HCT116 (cell line): ENCODE measurements around the gene GNG12. TPM values are rescaled to one million over a fixed set of nuclear protein-coding genes. Genes with fewer than 3 reads are reported as not detected.

ENCODE experiments used
- ATAC-seq: fragments of 200-7000 bp; cut with Tn5 transposase; 2 replicates; pipeline ENCODE4 v1.9.1; 2020; ENCODE audit warnings: mild to moderate bottlenecking, moderate library complexity
- BruUV-seq: library from RNA; stranded (reverse); fragments of 400-500 nt; replicated peaks from 2 replicates; lab custom pipeline; 2021; lab: Mats Ljungman, UMichigan
- CTCF ChIA-PET: fragments of 300-600 bp; sonication (Branson Sonifier 250); formaldehyde crosslinking; loops from one replicate; lab custom pipeline; 2021; ENCODE audit warnings: antibody characterized with exemption; lab: Charles Lee
- POLR2A ChIA-PET: fragments of 300-600, 350-600 bp; sonication (Branson Sonifier 250); formaldehyde crosslinking; loops from one replicate; lab custom pipeline; 2021; ENCODE audit warnings: antibody characterized with exemption; lab: Charles Lee
- RAD21 ChIA-PET, 2 experiments: fragments of 300-600 bp; sonication (Branson Sonifier 250); formaldehyde crosslinking; loops; one replicate each; lab custom pipeline; 2023; ENCODE audit warnings: low total read pairs in 2 of 2; ENCODE audit not compliant: uncharacterized antibody in 2 of 2, unreplicated experiment in 2 of 2, low non-redundant PET in 1 of 2; lab: Charles Lee
- DNase-seq: peaks from one replicate; pipeline ENCODE4 v3.0.0-alpha.2; 2010; ENCODE audit warnings: low read depth, low spot score
- H2AFZ ChIP-seq: fragments of 200-600 bp; shearing (Covaris generic), sonication (generic); 2 replicates; pipeline ENCODE4 v1.6.1; 2017; ENCODE audit warnings: low read depth, mixed run types, mixed read lengths, antibody characterized with exemption, low read length; ENCODE audit not compliant: poor library complexity, severe bottlenecking
- H3K27ac ChIP-seq: 2 replicates; pipeline ENCODE4 v1.5.1; 2012; ENCODE audit warnings: low read depth, low read length
- H3K27me3 ChIP-seq: fragments of 200-600 bp; sonication (generic); 2 replicates; pipeline ENCODE4 v1.6.1; 2016; ENCODE audit warnings: mixed run types, low read length, mixed read lengths; ENCODE audit not compliant: insufficient read depth
- H3K36me3 ChIP-seq, 2 experiments: fragments of 200-500 bp in 1 of 2; fragments of 200-600 bp in 1 of 2; sonication (Bioruptor generic) in 1 of 2; sonication (generic) in 1 of 2; 2 replicates each; pipeline versions ENCODE4 v1.5.1 to v1.6.1; 2014 to 2016; ENCODE audit warnings: low read length in 2 of 2, inconsistent platforms in 1 of 2, mixed read lengths in 1 of 2, mixed run types in 1 of 2; ENCODE audit not compliant: insufficient read depth in 2 of 2, control insufficient read depth in 1 of 2
- H3K4me1 ChIP-seq, 2 experiments: fragments of 200-600 bp in 1 of 2; sonication (generic) in 1 of 2; 2 replicates each; pipeline versions ENCODE4 v1.5.1 to v1.6.1; 2012 to 2017; ENCODE audit warnings: low read length in 2 of 2, inconsistent platforms in 1 of 2, mild to moderate bottlenecking in 1 of 2, mixed read lengths in 1 of 2, mixed run types in 1 of 2, moderate library complexity in 1 of 2; ENCODE audit not compliant: insufficient read depth in 2 of 2, control insufficient read depth in 1 of 2
- H3K4me2 ChIP-seq: fragments of 200-600 bp; sonication (generic); 2 replicates; pipeline ENCODE4 v1.6.1; 2017; ENCODE audit warnings: mixed run types, low read length, mixed read lengths
- H3K4me3 ChIP-seq, 2 experiments: fragments of 200-600 bp in 1 of 2; sonication (generic) in 1 of 2; replicated peaks in 1 of 2; 2 replicates each; pipeline ENCODE4 v1.5.1; 2011 to 2016; ENCODE audit warnings: low read length in 2 of 2, control low read depth in 1 of 2, low read depth in 1 of 2, mild to moderate bottlenecking in 1 of 2, mixed read lengths in 1 of 2, mixed run types in 1 of 2
- H3K79me2 ChIP-seq: fragments of 200-600 bp; sonication (generic); 2 replicates; pipeline ENCODE4 v1.6.1; 2017; ENCODE audit warnings: mild to moderate bottlenecking, mixed run types, low read length, moderate library complexity, mixed read lengths; ENCODE audit not compliant: insufficient read depth
- H3K9ac ChIP-seq: fragments of 200-600 bp; sonication (generic); 2 replicates; pipeline ENCODE4 v1.6.1; 2016; ENCODE audit warnings: low read length, mixed read lengths
- H3K9me2 ChIP-seq: fragments of 200-600 bp; sonication (generic), shearing (Covaris generic); 2 replicates; pipeline ENCODE4 v1.6.1; 2017; ENCODE audit warnings: mixed run types, mild to moderate bottlenecking, moderate library complexity; ENCODE audit not compliant: insufficient read depth
- H3K9me3 ChIP-seq, 2 experiments: fragments of 200-500 bp in 1 of 2; fragments of 200-600 bp in 1 of 2; sonication (Bioruptor generic) in 1 of 2; sonication (generic) in 1 of 2; 2 replicates each; pipeline ENCODE4 v1.6.1; 2014 to 2017; ENCODE audit warnings: low read length in 2 of 2, mixed read lengths in 2 of 2, inconsistent platforms in 1 of 2, low read depth in 1 of 2, mild to moderate bottlenecking in 1 of 2, mixed run types in 1 of 2, moderate library complexity in 1 of 2; ENCODE audit not compliant: control insufficient read depth in 1 of 2, insufficient read depth in 1 of 2
- H4K20me1 ChIP-seq: fragments of 200-600 bp; sonication (generic), shearing (Covaris generic); 2 replicates; pipeline ENCODE4 v1.6.1; 2017; ENCODE audit warnings: mixed run types, mild to moderate bottlenecking, moderate library complexity; ENCODE audit not compliant: insufficient read depth
- POLR2A ChIP-seq: IDR thresholded peaks from 2 replicates; pipeline ENCODE4 v1.7.0; 2011; ENCODE audit warnings: borderline replicate concordance; ENCODE audit not compliant: insufficient read depth, insufficient read length; ENCODE audit errors: extremely low read depth
- POLR2AphosphoS5 ChIP-seq: IDR thresholded peaks from 2 replicates; pipeline ENCODE4 v1.6.1; 2011; ENCODE audit warnings: mild to moderate bottlenecking, low read depth, low read length, moderate library complexity
- SIN3A ChIP-seq: IDR thresholded peaks from 2 replicates; pipeline ENCODE4 v1.6.1; 2012; ENCODE audit warnings: low read depth
- SRF ChIP-seq: IDR thresholded peaks from 2 replicates; pipeline ENCODE4 v1.6.1; 2012; ENCODE audit warnings: low read depth
- intact Hi-C: fragments of 100-400 bp; cut with micrococcal nuclease; formaldehyde crosslinking; loops from 2 replicates; pipeline ENCODE4 v1.10.0; 2022
- total RNA-seq: library from RNA; stranded (reverse); gene quantifications from one replicate; pipeline ENCODE4 v1.2.1, GENCODE V29; 2021; ENCODE audit not compliant: unreplicated experiment
- TF ChIP-seq, protein P1 (sequence below), 3 experiments: fragments of 200-600 bp in 1 of 3; sonication (generic) in 1 of 3; IDR thresholded peaks in 2 of 3; conservative IDR thresholded peaks in 1 of 3; 2 replicates each; pipeline ENCODE4 v1.5.1; 2012 to 2017; ENCODE audit warnings: low read depth in 2 of 3, low read length in 2 of 3, antibody characterized with exemption in 1 of 3, borderline replicate concordance in 1 of 3, control low read depth in 1 of 3, mild to moderate bottlenecking in 1 of 3, mixed read lengths in 1 of 3, mixed run types in 1 of 3, moderate library complexity in 1 of 3; ENCODE audit not compliant: insufficient read depth in 1 of 3

GNG12 gene
- total RNA-seq, 1 experiment from 2014 or later = 49.6 TPM

DNA sequence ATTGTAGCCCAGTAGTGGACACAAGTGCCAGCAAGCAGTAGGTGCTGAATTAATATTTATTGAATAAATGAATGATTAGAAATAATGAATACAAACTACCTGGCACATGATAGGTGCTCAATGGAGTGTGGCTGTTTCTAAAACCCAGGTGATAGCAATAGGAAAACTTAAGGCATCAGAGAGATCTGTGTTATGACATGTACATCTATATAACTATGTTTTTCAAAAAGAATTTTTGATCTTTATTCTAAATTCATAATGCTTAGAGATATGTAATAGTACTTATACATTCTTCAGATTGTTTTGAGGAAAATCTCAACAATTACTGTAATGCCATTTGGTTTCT is 143.3 kb downstream of the GNG12 start:
- 0 out of 2 replicates have a peak, but pooled peaks have one; percentile 2 for TF ChIP-seq POLR2AphosphoS5
- TF ChIP-seq SRF = no peak
- BruUV-seq = no TSS peak
- Histone ChIP-seq H3K4me2 (no peak overlapping the region), H2AFZ (no peak overlapping the region), H3K9me2 (no peaks in the 10 kb centered on the region), H3K36me3 (peaks cover 15 to 17% of the 10 kb centered on the region in 2 experiments), H3K9ac (no peak overlapping the region), H3K9me3 (no peaks in the 10 kb centered on the region), H3K79me2 (peaks cover 31% of the 10 kb centered on the region), H4K20me1 (peaks cover 4% of the 10 kb centered on the region; the same call in 1 of the 2 replicates), H3K4me3 (no peak overlapping the region), H3K4me1 (peaks cover 11 to 33% of the 10 kb centered on the region in 2 experiments), H3K27me3 (no peaks in the 10 kb centered on the region), H3K27ac (no peak overlapping the region)
- ChIA-PET RAD21 (no interaction called here), POLR2A (interaction anchor here (1.4 kb wide), 1 partner anchor 58 kb away, joined by 3 read pairs; no protein-coding TSS in a partner anchor), CTCF (interaction anchor here (1.7 kb wide), 1 partner anchor 10 kb away, joined by 7 read pairs; no protein-coding TSS in a partner anchor)
- no peak for ATAC-seq
- DNase-seq = no peak
- intact Hi-C loops = no loop called here

DNA sequence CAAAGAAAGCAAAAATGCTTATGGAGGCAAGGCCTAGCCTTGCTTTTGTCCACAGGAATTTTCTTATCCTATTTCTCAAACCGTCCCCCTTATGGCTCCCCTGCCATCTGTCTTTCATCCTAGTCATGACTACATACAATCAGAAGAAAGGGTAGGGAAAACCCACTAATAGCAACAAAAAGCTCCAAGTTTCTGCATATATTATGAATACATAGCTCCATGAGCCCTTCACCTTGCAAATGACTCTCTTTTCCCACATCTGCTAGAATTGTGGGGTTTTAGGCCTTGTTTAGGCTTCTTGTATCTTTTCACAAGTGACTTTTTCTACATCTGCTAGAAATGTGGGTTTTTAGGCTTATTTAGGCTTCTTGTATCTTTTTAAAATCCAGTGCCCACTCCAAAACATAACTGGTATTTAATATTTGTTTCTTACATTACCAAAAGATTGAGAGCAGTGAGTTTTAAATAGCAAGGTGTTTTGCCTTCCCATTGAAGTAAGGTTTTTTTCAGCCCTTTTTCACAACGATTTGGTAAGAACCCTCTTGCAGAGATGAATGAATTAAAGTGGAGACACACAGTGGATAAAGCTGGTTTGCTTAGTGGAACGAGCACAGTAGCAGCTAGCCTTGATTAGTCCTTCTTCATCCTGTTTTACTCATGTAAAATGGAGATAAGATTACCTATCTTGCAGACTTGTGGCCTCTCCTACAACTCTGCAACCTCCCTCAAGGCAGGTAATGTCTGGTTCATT is 143.8 kb downstream of the GNG12 start:
- Histone ChIP-seq H2AFZ (no peak overlapping the region), H3K9me2 (no peaks in the 10 kb centered on the region), H3K4me3 (no peak overlapping the region), H3K79me2 (peaks cover 31% of the 10 kb centered on the region), H3K36me3 (peaks cover 15 to 17% of the 10 kb centered on the region in 2 experiments), H3K4me2 (no peak overlapping the region), H3K4me1 (peaks cover 12 to 36% of the 10 kb centered on the region in 2 experiments), H3K9me3 (no peaks in the 10 kb centered on the region), H3K9ac (no peak overlapping the region), H3K27me3 (no peaks in the 10 kb centered on the region), H4K20me1 (peaks cover 4% of the 10 kb centered on the region; the same call in 1 of the 2 replicates), H3K27ac (no peak overlapping the region)
- 0 out of 2 replicates have a peak, but pooled peaks have one; percentile 9 for TF ChIP-seq SIN3A
- TF ChIP-seq, protein P1, sequence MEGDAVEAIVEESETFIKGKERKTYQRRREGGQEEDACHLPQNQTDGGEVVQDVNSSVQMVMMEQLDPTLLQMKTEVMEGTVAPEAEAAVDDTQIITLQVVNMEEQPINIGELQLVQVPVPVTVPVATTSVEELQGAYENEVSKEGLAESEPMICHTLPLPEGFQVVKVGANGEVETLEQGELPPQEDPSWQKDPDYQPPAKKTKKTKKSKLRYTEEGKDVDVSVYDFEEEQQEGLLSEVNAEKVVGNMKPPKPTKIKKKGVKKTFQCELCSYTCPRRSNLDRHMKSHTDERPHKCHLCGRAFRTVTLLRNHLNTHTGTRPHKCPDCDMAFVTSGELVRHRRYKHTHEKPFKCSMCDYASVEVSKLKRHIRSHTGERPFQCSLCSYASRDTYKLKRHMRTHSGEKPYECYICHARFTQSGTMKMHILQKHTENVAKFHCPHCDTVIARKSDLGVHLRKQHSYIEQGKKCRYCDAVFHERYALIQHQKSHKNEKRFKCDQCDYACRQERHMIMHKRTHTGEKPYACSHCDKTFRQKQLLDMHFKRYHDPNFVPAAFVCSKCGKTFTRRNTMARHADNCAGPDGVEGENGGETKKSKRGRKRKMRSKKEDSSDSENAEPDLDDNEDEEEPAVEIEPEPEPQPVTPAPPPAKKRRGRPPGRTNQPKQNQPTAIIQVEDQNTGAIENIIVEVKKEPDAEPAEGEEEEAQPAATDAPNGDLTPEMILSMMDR (IDR thresholded peaks at IDR 0.05 in 2 of 3, conservative IDR thresholded peaks at IDR 0.05 in 1 of 3; ENCODE audit: borderline replicate concordance in 1 of 3, insufficient read depth in 1 of 3, low read depth in 2 of 3, low read length in 2 of 3) = no peak
- no peak for TF ChIP-seq SRF
- no peak for TF ChIP-seq POLR2A
- RAD21 ChIA-PET = no interaction called here
- CTCF ChIA-PET = interaction anchor here (0.7 to 1.4 kb wide), 3 partner anchors 11 to 128 kb away, joined by 3 to 7 read pairs (median 5); no protein-coding TSS in a partner anchor
- POLR2A ChIA-PET = interaction anchor here (1.3 to 6.3 kb wide), 3 partner anchors 12 to 70 kb away, joined by 3 to 50 read pairs (median 5); no protein-coding TSS in a partner anchor
- BruUV-seq = no TSS peak
- intact Hi-C loops = loop anchor here (10.0 kb wide), 3 partner anchors 125 to 695 kb away; partner anchors contain the start of gene GNG12
- no peak for ATAC-seq
- DNase-seq = no peak
